DMS153 (cell line): ENCODE measurements around the gene EXPH5.
"Not testable (repeated sequence)": the region's sequence is repeated elsewhere in the genome, so short reads cannot be mapped to it uniquely, and the experiment has no call there.

Experiments used
- DNase-seq: peaks from one replicate; lab custom pipeline; 2025; lab: John Stamatoyannopoulos, UW

The EXPH5 gene

DNA sequence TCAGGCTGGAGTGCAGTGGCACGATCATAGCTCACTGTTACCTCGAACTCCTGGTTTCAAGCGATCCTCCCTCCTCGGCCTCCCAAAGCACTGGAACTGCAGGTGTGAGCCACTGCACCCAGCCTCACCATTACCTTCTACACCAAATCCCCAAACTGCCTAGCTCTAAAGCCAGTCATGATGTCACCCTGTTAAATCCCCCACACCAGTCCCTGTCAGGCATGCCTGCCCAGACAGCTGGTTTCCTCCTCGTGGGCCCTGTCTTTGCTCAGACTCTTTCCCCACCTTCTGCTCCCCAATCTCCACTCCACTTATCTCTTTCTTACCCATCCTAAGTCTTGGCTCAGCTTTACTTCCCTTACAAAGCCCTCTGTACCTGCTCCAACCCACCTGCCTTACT is 12.5 kb upstream of the EXPH5 start:
- DNase-seq, result no peak

GRCh38 chr11:108602818-108603217 is 9.2 kb upstream of the EXPH5 start:
- not testable (repeated sequence) for DNase-seq

DNA sequence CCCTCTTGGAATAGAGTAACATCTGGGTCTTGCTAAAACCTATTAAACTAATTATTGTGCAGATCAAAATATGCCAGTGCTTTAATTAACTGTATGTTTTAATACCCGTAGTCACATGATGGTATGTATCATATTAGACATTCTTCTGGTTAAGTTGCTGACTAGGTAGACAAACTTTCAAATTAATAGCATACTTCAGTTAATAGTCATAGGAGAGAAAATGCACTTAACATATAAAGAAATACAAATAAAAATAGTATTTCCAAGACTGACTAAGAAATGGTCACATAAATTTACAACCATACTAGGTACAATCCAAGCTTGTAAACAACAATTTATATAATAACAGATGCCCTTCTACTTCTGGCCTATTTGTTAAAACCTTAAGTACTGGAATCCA is 7.6 kb upstream of the EXPH5 start:
- DNase-seq, result no peak

GRCh38 chr11:108599978-108600377 is 6.4 kb upstream of the EXPH5 start:
- no peak for DNase-seq

DNA sequence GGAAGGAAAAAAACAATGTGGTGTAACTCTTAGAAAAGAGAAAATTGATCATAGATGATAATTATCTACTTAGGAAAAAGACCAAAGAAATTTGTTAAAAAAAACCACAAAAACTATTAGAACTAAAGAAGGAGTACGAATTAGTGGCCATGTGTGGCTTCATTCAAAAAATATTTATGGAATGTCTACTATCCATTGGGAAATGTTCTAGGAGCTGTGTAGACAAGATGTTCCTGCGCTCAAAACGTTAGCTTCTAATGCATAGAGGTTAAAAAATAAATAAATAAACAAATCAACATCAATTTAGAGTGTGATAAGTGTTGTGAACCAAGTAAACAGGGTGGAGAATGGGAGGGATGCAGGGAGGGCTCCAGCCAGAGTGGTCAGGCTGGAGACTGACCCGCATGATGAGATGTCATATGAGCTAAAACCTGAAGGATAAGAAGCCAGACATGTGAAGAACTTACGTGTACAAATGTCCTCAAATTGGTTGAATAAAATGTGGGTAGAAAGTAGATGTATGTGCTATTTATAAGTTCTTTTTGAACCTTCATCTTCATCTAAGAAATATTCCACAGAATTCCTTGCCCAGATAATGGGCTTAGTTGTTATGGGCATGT is 4.3 kb upstream of the EXPH5 start:
- no peak for DNase-seq

DNA sequence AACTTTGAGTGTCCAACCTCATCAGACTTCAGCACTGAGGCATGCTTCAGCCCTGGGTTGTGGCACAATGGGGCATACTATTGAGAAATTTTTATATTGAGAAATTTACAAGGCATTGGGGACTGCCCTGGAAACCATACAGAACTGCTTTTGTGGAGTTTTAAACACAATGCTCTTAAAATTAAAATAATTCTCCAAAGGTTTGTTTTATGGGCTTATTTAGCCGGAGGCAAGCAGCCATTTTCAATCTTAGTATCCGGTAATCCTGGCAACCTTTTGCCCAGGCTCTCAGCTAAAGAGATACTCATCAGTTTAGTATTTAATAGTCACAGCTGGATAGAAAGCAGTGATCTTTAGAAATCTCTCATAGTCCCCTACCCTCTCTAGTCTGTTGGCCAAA is 3.1 kb upstream of the EXPH5 start:
- no peak for DNase-seq

DNA sequence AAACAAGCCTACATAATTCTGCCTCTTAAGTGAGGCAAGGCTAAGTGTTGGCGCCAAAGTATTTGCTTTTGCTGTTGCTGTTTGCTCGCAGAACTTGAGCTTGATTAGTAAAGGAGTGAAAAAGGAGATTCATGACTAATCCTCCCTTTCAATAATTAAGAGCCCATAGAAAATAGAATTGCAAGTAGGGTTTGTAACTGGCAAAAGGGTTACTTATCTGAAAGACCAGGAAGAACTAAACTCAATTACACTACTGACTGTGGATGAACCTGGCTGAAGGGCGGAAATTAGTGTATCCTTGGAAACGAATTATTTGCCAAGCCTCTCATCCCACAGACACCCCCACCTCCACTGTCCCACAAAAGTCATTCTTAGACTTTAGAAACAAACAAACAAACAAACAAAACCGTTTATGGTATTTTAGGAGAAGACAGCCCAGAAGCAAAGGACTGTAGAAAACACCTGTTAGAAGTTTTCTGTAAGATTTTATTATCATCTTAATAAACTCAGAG is 411 bp upstream of the EXPH5 start:
- no peak for DNase-seq

GRCh38 chr11:108592591-108593213 is 866 bp downstream of the EXPH5 start:
- no peak for DNase-seq

GRCh38 chr11:108591893-108592292 is 1.7 kb downstream of the EXPH5 start:
- DNase-seq, result no peak

DNA sequence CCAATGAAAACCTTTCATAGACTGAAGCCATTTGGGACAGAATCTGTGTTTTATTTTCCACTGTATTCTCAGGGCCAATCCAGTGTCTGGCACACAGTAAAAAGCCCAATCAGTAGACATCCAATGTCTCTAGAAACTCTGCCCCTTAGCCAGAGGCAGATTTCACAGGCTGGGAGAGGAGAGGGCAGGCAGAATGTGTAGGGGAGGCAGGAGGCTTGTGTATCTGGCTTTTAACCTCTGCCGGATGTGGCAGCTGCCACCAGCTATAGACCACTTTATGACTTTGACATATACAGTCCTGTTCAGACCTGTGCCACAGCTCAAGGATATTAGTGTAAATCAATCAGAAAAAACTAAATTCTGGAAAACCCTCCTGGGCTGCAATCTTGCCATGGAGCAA is 4.4 kb downstream of the EXPH5 start:
- no peak for DNase-seq

DNA sequence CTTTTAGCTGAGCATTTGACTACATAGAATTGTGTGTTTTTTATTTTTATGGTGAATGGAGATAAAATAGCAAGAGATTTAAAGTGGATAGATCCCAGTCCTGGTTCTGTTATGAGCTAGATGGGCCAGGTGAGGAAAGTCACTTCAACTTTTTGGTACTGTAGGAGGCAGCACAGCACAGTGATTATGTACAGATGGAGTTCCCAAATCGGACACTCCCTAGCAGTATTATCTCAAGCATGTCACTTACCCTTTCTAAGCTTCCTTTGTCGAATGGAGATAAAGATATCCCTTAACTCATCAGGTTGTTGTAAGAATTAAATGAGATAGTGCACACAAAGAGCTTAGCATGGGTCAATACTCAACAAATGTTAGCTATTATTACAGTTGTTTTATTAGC is 5.3 kb downstream of the EXPH5 start:
- no peak for DNase-seq

DNA sequence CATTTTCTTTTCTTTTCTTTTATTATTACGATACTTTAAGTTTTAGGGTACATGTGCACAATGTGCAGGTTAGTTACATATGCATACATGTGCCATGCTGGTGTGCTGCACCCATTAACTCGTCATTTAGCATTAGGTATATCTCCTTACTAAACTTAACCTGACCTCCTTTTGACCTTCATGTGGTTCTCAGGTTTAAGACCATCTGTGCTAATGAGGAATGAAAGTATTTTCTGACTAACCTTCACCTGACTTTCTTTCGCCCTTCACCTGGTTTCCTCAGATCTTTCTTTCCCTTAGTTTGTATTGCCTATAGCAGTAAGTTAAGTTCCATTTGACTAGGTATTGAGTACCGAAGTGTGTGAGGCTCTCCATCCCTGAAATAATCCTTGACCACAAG is 6.5 kb downstream of the EXPH5 start:
- no peak for DNase-seq

- peak; percentile 87 for DNase-seq
Measured at GRCh38 chr11:108586600-108586999, 7.0 kb downstream of the EXPH5 start.

- DNase-seq, result not testable (repeated sequence)
Measured at GRCh38 chr11:108586185-108586584, 7.4 kb downstream of the EXPH5 start.

GRCh38 chr11:108584973-108585372 is 8.6 kb downstream of the EXPH5 start:
- DNase-seq, result no peak

DNA sequence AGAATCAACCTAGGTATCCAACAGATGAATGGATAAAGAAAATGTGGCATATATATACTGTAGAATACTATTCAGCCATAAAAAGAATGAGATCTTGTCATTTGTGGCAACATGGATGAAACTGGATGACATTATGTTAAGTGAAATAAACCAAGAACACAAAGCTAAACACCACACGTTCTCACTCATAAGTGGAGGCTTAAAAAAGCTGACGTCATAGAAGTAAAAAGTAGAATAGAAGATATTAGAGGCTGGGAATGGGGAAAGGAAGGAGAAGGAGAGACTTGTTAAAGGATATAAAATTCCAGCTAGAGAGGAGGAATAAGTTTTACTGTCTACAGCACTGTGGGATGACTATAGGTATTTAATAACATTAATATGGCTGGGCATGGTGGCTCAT is 12.9 kb downstream of the EXPH5 start:
- DNase-seq, result no peak

- DNase-seq, result no peak
Measured at GRCh38 chr11:108580043-108580442, 13.5 kb downstream of the EXPH5 start.

DNA sequence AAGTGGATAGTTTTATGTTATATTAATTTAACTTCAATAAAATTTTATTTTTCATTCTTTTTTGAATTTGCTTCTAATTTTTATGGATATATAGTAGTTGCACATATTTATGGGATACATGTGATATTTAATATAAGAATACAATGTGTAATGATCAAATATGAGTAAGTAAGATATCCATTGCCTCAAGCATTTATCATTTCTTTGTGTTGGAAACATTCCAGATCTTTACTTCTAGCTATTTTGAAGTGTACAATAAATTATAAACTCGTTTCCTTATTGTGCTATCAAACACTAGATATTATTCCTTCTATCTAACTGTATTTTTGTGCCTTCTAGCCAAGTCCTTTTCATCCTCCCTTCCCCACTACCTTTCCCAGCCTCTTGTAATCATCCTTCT is 17.0 kb downstream of the EXPH5 start:
- no peak for DNase-seq

DNA sequence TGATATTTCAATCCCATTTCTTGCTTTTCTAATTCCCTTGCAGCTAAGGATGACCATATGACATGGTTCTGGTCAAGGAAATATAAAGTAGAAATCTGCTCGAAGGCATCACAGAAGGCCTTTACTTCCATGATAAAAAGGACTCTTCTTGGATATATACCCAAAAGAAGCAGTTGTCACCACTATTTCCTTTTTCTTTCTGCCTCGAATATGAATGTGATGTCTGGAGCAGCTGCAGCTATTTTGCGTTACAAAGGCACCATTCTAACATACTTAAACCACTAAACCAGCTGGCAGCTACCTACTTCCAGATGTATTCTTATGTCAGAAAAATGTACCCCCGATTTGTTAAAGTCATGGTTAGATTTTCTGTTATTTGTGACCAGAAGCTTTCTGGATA is 18.9 kb downstream of the EXPH5 start:
- no peak for DNase-seq

DNA sequence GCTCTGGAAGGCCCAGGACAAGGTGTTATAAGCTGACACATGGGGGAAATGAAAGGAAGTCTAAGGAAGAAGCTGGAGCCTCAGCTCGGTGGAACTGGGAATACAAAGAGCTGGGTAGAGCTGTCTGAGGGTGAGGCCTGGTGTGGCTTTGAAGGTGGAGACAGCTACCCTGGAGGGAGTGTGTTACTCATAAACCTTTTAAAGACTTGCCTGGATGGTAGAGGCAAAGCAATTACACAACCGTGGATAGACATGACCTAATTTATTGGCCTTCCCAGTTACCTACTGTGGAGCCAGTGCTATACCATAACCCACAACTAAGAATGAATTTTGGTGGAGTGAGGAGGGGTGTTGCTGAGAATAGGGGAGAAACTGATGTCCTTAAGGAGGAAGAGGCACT is 22.6 kb downstream of the EXPH5 start:
- DNase-seq, result no peak

- no peak for DNase-seq
Measured at GRCh38 chr11:108569896-108570295, 23.7 kb downstream of the EXPH5 start.

- no peak for DNase-seq
Measured at GRCh38 chr11:108568195-108568858, 25.2 kb downstream of the EXPH5 start.

DNA sequence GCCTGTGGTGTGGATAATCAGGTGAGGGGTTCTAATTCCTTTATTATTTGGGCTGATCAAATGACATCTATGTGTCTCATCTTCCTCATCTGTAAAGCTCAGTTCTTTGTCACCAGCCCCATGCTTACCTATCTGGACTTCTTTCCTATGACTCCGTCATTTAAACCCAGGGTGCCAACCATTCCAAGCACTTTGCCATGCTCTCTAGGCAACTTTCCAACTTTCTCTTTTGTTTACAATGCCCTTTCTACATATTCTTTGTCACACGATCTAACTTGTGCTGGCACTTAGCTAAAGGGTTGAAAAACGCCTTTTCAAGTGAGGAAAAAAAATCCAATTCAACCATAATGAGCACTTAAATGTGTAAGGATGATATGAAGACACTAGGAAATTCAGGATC is 27.9 kb downstream of the EXPH5 start:
- no peak for DNase-seq
